ENCODE results near the gene DYRK3.

DNA sequence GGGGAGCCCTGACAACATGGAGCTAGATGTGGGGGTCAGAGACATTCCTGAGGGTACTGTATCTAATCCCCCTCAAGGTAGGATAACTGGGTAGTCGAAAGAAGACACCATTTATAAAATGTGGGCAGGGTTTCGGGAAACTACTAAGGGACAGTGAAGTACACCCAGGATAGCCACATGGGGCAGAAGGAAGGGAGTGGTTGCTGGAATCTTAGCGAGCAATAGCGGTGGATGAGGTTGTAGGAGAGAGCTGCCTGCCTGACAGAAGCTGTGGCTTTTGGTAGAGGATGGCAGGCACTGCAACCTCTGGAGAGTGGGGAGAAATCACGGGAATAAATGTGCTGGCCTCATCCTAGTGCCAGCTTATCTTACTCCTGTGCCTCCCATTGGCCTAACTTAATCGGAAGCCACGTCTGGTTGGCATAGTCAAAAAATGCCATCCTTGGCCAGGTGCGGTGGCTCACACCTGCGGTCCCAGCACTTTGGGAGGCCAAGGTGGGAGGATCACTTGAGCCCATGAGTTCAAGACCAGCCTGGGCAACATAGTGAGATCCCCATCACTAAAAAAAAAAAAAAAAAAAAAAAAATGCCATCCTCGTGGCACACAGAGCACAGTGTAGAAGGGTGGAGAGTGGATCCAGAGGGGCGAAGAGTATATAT, 26.0 kb downstream of the DYRK3 start:
- TF ChIP-seq, protein P1, sequence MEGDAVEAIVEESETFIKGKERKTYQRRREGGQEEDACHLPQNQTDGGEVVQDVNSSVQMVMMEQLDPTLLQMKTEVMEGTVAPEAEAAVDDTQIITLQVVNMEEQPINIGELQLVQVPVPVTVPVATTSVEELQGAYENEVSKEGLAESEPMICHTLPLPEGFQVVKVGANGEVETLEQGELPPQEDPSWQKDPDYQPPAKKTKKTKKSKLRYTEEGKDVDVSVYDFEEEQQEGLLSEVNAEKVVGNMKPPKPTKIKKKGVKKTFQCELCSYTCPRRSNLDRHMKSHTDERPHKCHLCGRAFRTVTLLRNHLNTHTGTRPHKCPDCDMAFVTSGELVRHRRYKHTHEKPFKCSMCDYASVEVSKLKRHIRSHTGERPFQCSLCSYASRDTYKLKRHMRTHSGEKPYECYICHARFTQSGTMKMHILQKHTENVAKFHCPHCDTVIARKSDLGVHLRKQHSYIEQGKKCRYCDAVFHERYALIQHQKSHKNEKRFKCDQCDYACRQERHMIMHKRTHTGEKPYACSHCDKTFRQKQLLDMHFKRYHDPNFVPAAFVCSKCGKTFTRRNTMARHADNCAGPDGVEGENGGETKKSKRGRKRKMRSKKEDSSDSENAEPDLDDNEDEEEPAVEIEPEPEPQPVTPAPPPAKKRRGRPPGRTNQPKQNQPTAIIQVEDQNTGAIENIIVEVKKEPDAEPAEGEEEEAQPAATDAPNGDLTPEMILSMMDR (IDR thresholded peaks at IDR 0.05 in 4 of 5, conservative IDR thresholded peaks at IDR 0.05 in 1 of 5): no peak
- no peak for TF ChIP-seq POLR2A (IDR thresholded peaks at IDR 0.05)
